GM19099 (cell line): Measurements from ENCODE around the gene AFDN.

Experiments
- POLR2A ChIP-seq: IDR thresholded peaks from 3 replicates; pipeline ENCODE4 v1.6.1; 2011; ENCODE audit warnings: low read depth; ENCODE audit not compliant: insufficient read length; ENCODE audit errors: extremely low read depth

AFDN gene

DNA sequence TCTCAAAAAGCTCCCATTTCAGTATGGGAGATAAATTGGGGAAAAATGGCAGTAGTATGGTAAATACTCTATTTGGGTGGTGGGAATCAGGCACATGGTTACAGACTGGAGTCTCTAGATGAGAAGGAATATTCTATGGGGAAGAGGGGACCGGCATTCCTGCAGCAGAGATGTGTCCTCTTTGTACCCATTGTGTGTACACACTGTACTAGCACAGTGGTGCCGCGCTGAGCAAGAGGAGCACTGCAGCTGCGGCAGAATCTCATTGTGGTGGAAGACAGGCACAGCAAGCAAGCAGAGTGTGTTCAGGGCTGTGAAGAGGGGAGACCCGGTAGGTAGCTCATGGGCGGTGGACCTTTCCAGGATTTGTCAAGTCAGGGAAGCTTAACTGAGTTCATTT, 13.0 kb downstream of the AFDN start:
- no peak for TF ChIP-seq POLR2A

DNA sequence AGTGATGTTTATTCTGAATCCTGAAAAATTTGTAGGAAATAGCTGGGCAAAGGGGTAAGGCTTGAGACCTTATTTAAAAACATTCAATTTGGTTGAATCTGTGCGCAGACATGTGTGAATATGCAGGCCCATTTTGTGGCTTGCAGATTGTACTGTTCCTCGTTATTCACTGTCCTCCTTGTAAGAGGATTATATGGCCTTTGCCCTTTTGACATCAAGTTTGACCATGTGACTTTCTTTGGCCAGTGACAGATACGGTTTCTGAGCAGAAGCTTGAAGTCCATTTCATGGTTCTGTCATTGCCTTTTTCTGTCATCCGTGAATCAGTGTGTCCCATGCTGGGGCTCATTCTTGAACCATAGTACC, 13.4 kb downstream of the AFDN start:
- no peak for TF ChIP-seq POLR2A

DNA sequence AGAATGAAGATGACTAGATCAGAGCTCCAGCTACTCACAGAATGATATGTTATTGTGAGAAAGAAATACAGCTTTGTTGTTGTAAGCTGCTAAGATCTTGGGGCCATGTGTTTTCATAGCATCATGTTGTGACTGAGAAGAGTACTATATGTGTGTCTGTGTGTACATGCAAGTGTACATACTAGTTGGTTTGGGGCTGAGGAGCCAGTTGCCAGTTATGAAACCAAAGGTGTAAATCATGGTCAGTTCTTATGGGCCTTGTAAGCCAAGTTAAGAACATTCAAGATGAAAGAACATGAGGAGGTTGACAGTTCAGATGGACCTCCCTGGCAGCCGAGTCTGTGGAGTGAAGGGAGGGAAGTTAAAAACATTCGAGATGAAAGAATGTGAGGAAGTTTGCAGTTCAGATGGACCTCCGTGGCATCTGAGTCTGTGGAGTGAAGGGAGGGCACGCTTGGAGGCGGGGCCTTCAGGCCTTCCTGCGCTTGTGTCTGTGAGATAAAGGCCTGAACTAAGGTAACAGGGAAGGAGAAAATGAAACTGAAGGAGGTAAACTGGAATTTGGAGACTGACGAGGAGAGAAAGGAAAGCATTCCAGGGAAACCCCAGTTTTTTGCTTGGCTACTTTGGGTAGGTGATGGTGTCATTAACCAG, 13.9 kb downstream of the AFDN start:
- no peak for TF ChIP-seq POLR2A

DNA sequence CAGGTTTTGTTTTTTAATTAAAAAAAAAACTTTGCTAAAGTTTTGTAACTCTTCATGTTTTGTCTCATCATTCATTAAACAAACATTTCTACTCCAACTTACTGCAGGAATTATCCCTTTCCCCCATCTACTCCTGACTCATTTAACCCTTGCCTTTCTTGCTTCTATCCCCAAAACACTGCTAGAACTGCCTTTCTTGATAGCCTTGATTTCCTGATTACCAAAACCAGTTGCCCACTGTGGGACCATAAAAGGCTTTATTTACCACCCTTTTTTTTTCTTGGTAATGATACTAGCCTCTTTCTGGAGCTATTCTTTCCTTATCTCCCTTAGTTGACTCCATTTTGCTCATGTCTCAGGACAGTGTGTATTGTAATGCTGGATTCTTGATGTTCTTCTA, 15.3 kb downstream of the AFDN start:
- TF ChIP-seq POLR2A, result no peak

DNA sequence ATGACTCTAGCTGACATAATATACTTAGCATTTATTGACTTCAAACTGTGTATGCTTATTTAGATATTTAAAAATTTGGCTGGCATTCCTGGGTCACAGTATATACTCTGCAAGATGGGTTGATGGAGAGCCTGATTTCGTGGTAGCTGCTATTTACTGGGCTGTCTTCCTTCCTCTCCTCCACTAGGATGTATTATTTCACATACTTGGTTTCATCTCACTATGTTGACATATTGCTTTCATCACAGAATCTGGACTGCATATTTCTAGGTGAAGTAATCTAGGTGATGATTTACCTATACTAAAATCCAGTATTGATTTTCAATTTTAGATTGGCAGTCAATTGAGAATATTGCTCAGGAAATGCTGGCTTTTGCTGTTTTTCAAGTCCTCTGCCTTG, 15.7 kb downstream of the AFDN start:
- TF ChIP-seq POLR2A, result no peak

DNA sequence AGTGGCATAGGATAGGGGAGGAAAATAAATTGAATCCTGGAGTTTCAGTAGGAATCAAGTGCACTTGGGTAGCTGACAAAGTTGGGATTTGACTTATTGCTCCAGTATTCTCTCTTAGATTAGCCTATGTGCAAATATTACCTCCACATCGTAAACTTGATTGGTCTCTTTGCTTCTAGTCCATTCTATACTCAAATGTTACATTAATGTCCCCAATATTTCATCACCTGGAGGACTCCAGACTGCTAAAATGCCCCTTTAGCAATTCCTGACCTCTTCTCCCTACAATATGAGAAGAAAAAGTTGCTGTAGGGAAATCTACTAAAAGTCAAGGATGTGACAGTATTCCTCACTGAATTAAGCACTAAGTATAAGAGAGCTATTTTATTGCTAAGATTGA, 16.3 kb downstream of the AFDN start:
- TF ChIP-seq POLR2A, result no peak

DNA sequence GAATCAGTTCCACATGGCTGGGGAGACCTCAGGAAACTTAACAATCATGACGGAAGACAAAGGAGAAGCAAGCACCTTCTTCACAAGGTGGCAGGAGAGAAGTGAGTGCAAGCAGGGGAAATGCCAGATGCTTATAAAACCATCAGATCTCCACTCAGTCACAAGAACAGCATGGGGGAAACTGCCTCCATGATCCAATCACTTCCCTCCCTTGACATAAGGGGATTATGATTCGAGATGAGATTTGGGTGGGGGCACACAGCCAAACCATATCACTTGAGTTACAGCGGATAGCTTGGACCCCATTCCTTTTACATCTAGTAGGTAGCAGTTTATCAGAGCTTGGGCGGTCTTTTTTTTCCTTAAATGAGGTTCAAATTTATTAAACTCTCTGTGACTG, 19.1 kb downstream of the AFDN start:
- no peak for TF ChIP-seq POLR2A

DNA sequence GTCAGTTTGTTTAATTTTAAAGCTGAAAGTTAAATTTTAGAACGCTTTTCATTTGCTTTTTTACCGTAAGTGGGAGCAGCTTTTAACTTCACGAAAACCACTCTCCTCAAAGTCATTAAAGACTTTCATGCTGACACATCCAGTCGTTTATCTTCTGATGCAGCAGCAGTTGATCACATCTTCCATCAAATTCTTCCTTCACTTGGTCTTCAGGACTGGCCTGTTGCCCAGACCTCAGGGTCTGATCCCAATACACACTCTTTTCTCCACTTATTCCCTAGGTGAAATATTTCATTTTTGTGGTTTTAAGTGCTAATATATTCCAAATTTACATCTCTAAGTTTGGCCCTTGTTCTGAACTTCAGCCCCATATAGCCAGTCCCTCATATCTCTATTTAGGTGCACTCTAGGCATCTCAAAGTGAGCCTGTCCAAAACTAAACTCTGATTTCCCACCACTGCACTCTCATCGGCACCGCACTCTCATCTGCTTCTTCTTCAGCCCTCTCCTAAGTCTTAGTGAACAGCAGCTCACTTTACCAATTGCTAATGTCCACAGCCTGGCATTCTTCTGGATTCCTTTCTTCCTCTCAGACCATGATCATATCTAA, 20.4 kb downstream of the AFDN start:
- no peak for TF ChIP-seq POLR2A

DNA sequence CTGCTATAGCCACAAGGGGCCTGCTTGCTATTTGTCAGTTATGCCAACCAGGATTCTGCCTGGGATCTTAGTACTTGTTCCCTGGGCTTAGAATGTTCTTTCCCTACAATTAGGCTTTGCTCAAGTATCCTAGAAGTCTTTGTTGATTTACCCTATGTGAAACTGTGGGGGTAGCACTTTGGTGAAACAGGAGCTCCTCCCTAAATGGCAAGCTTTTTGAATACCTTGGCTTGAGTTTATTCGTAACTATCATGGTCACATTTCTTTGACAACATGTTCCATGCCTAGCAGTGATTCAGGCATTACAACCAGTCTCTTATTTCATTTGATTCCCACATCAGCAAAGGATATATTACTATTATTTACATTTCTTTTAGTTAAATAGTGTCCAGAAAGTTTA, 21.2 kb downstream of the AFDN start:
- TF ChIP-seq POLR2A, result no peak

DNA sequence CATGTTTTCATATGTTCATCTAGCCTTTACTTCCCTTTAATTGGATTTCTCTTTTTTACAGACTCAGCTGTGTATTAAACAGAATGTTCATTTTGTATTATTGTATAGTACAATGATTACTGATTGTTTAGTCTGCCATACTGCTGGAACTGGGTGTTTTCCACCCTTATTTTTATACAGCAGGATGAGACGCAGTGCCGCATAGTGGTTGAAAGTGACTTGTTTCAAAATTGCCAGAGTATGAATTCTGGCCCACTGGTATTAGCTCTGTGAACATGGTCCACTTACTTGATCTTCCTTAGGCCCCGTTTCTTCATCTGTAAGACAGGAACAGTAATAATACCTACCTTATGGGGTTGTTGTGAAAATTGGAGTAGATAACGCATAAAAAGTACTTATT, 22.1 kb downstream of the AFDN start:
- TF ChIP-seq POLR2A, result no peak

DNA sequence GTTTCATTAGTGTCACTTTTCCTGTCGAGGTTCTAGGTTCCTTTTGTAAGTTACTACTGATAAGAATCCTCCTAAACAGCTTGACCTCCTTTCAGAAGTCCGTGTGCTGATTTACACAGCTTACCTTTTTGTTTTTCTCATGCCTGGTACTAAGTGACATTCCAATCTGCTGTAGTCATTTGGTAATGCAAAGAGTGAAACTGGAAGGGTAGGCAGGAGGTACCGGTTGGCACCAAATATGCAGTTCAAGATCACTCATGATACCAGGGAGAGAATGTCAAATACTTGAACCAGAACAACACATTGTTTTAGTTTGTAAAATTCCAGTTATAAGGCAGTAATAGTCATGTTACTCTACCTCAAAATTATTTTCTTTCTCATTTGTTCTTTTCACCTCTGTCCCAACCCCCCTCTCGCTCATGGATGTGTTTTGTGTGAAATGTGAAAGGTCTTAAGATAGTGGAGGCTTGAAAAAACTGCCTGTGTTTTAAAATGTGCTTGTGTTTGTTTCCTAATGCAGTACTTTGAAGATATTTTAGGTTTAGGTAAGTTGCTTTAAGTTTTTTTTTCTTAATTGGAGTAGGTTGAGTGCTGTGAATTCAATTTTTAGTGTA, 23.2 kb downstream of the AFDN start:
- TF ChIP-seq POLR2A, result no peak

DNA sequence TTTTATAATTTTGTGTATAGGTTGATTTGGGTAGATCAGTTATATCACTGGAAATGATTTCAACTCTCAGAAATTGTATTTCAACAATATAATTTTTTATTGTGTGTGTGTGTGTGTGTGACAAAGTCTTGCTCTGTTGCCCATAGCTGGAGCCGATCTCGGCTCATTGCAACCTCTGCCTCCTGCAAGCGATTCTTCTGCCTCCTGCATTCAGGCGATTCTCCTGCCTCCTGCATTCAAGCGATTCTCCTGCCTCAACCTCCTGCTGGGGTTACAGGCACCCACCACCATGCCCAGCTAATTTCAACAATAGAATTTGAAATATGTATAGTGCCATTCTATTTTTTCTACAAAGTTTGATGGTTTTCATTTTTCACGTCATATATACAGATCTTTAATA, 24.1 kb downstream of the AFDN start:
- no peak for TF ChIP-seq POLR2A

DNA sequence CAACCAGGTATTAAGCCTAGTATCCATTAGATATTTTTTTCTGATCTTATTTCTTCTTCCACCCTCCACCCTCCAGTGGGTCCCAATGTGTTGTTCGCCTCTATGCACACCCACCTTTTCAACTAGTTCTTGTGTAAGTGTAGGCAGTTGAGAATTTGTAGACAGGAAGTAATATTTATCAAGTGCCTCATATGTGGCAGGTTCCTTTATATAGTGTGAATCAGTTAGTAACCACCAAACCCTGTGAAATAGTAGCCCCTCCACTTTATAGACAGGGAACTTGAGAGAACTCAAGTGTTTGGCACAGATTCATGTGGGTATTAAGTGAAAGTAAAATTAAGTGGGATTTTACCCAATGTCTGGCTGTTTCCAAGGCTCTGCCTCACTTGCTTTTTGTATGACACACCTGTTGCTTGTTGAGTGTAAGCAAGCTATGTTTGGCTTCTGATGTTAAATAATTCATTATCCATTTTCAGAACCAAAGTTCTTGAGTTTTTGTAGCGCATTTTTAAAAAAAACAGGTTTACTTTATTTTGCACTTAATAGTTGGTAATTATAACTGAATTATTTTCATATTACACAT, 24.8 kb downstream of the AFDN start:
- no peak for TF ChIP-seq POLR2A

DNA sequence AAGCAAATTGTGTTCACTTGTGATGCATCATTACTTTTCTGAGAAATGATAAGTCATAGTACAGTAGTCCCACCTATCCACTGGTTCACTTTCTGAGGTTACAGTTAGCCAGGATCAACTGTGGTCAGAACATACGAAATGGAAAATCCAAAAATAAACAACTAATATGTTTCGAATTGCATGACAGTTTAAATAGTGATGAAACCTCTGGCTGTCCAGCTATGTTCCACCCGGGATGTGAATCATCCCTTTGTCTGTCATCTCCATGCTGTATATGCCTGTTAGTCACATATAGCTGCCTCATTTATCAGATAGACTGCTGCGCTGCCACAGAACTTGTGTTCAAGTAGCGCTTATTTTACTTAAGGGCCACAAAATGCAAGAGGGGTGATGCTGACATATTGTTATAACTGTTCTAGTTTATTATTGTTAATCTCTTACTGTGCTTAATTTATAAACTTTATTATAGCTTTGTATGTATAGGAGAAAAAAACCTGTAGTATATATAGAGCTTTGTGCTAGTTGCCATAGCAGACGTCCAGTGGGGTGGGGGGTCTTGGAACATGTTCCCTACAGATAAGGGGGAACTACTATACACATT, 29.2 kb downstream of the AFDN start:
- no peak for TF ChIP-seq POLR2A

DNA sequence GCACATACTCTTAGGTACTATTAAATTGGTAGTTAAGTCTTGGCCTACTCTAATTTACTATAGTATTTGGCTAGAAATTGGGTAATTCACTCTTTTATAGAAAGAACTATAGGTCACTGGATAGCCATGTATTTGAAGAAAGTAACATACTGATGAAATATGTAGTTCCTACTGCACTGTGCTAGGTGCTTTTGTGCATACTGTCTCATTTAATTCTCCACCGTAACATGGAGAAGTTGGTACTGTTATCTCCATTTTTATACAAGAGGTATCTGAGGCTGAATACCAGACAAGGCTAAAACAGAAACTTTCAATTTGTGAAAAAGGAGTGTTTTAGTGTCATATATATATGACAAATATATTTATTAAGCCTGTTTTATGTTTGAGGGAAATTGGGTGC, 29.8 kb downstream of the AFDN start:
- TF ChIP-seq POLR2A, result no peak

DNA sequence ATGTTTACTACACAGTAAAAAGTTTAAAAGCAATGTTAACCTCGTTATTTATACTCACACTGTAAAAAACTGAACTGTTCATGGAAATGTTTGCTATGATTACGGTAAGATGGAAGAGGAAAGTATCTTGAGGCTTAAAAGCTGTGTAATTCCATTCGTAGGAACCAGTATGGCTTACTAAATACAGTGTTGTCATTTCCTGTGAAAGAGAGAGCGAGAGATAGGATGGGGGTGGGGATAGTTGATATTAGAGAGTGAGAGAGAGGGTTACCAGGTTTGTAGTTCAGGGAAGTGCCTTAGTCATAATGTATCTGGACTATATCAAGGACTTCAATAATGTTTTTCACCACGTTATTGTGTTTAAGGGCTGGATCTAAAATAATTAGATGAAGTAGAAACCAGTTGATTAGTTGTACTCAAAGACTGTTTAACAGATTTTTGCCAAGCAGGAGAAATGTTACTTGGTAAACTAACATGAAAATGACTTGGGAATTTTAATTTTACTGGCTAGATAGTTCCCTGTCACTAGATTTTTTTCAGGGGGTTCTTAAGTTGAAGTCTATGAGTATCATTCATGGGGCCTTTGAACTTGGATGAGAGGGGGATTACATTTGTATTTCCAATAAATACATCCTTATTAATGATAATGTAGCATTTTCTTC, 30.4 kb downstream of the AFDN start:
- TF ChIP-seq POLR2A, result no peak

DNA sequence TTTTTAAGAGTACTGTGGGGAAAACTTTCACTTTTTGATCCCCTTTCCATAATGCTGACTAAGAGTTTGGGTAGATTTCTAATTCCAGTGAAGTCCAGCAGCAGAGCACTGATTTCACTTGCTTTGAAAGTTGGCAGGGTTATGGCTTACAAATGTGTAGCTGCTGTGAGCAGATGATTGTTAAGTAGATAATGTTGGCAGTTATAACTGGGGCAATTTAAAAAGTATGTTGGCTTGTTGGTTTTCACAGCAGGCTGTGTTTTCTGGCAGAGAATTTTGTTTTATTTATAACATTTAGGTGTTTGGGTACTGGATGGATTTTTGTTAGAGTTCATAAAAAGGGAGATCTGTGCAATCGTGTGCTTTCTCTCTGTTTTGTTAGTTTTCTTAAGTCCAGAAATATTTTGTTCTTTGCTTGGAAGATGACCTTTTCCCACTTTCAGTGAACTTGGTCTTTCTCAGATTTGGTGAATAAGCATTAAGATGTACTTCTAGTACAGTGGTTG, 31.4 kb downstream of the AFDN start:
- no peak for TF ChIP-seq POLR2A
